SK-N-SH (cell line): Measurements from ENCODE around the gene TET1. TPM values are rescaled to one million over a fixed set of nuclear protein-coding genes. Genes with fewer than 3 reads are reported as not detected.

Experiments
- CTCF ChIA-PET: fragments of 300-600, 350-600 bp; formaldehyde crosslinking; extraction: SDS; loops from one replicate; lab custom pipeline; 2021; lab: Yijun Ruan, JAX
- POLR2A ChIA-PET: fragments of 350-600 bp; sonication (Branson Sonifier 250); formaldehyde crosslinking; extraction: SDS; loops from one replicate; lab custom pipeline; 2020; ENCODE audit warnings: antibody characterized with exemption, inconsistent platforms; lab: Yijun Ruan, JAX
- DNase-seq: peaks from one replicate; pipeline ENCODE4 v3.0.0; 2012
- H2AFZ ChIP-seq: fragments of 200-600 bp; sonication (generic); 2 replicates; pipeline ENCODE4 v1.8.1; 2016; ENCODE audit warnings: antibody characterized with exemption, mild to moderate bottlenecking, low read depth
- H3F3A ChIP-seq: fragments of 200-600 bp; sonication (generic); replicated peaks from 2 replicates; pipeline ENCODE3; 2016; ENCODE audit warnings: antibody characterized with exemption, mild to moderate bottlenecking; ENCODE audit not compliant: insufficient read depth
- H3K27ac ChIP-seq, 2 experiments: fragments of 200-500 bp in 1 of 2; fragments of 200-600 bp in 1 of 2; sonication (Bioruptor generic) in 1 of 2; sonication (generic), shearing (Covaris generic) in 1 of 2; 2 replicates each; pipeline versions ENCODE4 v1.5.1 to v1.6.1; 2014 to 2016; ENCODE audit warnings: low read depth in 2 of 2, inconsistent platforms in 1 of 2, low read length in 1 of 2, mild to moderate bottlenecking in 1 of 2, mixed read lengths in 1 of 2
- H3K27me3 ChIP-seq: fragments of 200-600 bp; sonication (generic), shearing (Covaris generic); 2 replicates; pipeline ENCODE4 v1.6.1; 2016; ENCODE audit warnings: mixed run types; ENCODE audit not compliant: insufficient read depth
- H3K36me3 ChIP-seq, 2 experiments: fragments of 200-500 bp in 1 of 2; fragments of 200-600 bp in 1 of 2; sonication (Bioruptor generic) in 1 of 2; sonication (generic) in 1 of 2; replicated peaks in 1 of 2; 2 replicates each; pipeline versions ENCODE3 to v1.5.1; 2014 to 2016; ENCODE audit warnings: low read length in 1 of 2, mild to moderate bottlenecking in 1 of 2; ENCODE audit not compliant: insufficient read depth in 2 of 2, control insufficient read depth in 1 of 2
- H3K4me1 ChIP-seq, 2 experiments: fragments of 200-500 bp in 1 of 2; fragments of 200-600 bp in 1 of 2; sonication (Bioruptor generic) in 1 of 2; sonication (generic), shearing (Covaris generic) in 1 of 2; 2 replicates each; pipeline versions ENCODE4 v1.5.1 to v1.6.1; 2014 to 2016; ENCODE audit warnings: low read depth in 1 of 2, low read length in 1 of 2, mixed run types in 1 of 2; ENCODE audit not compliant: insufficient read depth in 2 of 2, control insufficient read depth in 1 of 2
- H3K4me2 ChIP-seq: fragments of 200-600 bp; sonication (generic), shearing (Covaris generic); 2 replicates; pipeline ENCODE4 v1.6.1; 2017; ENCODE audit warnings: mixed run types
- H3K4me3 ChIP-seq, 2 experiments: fragments of 200-500 bp in 1 of 2; fragments of 200-600 bp in 1 of 2; sonication (Bioruptor generic) in 1 of 2; sonication (generic), shearing (Covaris generic) in 1 of 2; 2 replicates each; pipeline versions ENCODE4 v1.5.1 to v1.8.1; 2014 to 2016; ENCODE audit warnings: low read depth in 2 of 2, inconsistent platforms in 1 of 2, low read length in 1 of 2, mild to moderate bottlenecking in 1 of 2, mixed read lengths in 1 of 2, moderate library complexity in 1 of 2
- H3K79me2 ChIP-seq: fragments of 200-600 bp; sonication (generic); 2 replicates; pipeline ENCODE4 v1.8.1; 2017; ENCODE audit warnings: mild to moderate bottlenecking; ENCODE audit not compliant: insufficient read depth
- H3K9ac ChIP-seq: fragments of 200-600 bp; sonication (generic); 2 replicates; pipeline ENCODE4 v1.6.1; 2017; ENCODE audit warnings: mixed run types
- H3K9me2 ChIP-seq: fragments of 200-600 bp; sonication (generic); 2 replicates; pipeline ENCODE4 v1.6.1; 2017; ENCODE audit warnings: mixed run types
- H3K9me3 ChIP-seq: fragments of 200-600 bp; sonication (generic); 2 replicates; pipeline ENCODE4 v1.6.1; 2017; ENCODE audit warnings: mixed run types, mild to moderate bottlenecking, moderate library complexity
- H4K20me1 ChIP-seq: fragments of 200-600 bp; sonication (generic); 2 replicates; pipeline ENCODE4 v1.6.1; 2017; ENCODE audit warnings: mild to moderate bottlenecking, mixed run types; ENCODE audit not compliant: insufficient read depth
- CTCF ChIP-seq: fragments of 200-600 bp; sonication (generic); IDR thresholded peaks from 2 replicates; pipeline ENCODE4 v1.6.1; 2017; ENCODE audit warnings: antibody characterized with exemption, mild to moderate bottlenecking, moderate library complexity
- EP300 ChIP-seq, 2 experiments: IDR thresholded peaks; 2 replicates each; pipeline versions ENCODE4 v1.4.0 to v1.6.1; 2012; ENCODE audit warnings: borderline replicate concordance in 1 of 2, low read depth in 1 of 2, low read length in 1 of 2
- FOSL2 ChIP-seq: IDR thresholded peaks from 2 replicates; pipeline ENCODE4 v1.4.0; 2012; ENCODE audit warnings: low read depth, mild to moderate bottlenecking, moderate library complexity, borderline replicate concordance
- FOXM1 ChIP-seq: IDR thresholded peaks from 2 replicates; pipeline ENCODE4 v1.4.0; 2012; ENCODE audit warnings: low read depth, mild to moderate bottlenecking
- GATA2 ChIP-seq: sonication (generic); formaldehyde crosslinking; IDR thresholded peaks from 2 replicates; pipeline ENCODE4 v1.5.0; 2020; ENCODE audit warnings: mild to moderate bottlenecking, missing genetic modification reagents
- JUND ChIP-seq: IDR thresholded peaks from 2 replicates; pipeline ENCODE4 v1.4.0; 2012
- MAX ChIP-seq: IDR thresholded peaks from 2 replicates; pipeline ENCODE4 v1.4.0; 2012; ENCODE audit warnings: low read depth
- MEF2A ChIP-seq: IDR thresholded peaks from 2 replicates; pipeline ENCODE4 v1.4.0; 2012; ENCODE audit warnings: low read depth, borderline replicate concordance
- MXI1 ChIP-seq: IDR thresholded peaks from 2 replicates; pipeline ENCODE4 v1.6.1; 2012; ENCODE audit warnings: mild to moderate bottlenecking, low read depth, low read length, improper control_type of control experiment
- PBX3 ChIP-seq: IDR thresholded peaks from 2 replicates; pipeline ENCODE4; 2012
- RAD21 ChIP-seq: IDR thresholded peaks from 2 replicates; pipeline ENCODE4 v1.6.1; 2012; ENCODE audit warnings: mild to moderate bottlenecking, low read length
- RCOR1 ChIP-seq: fragments of 150-350 bp; IDR thresholded peaks from 2 replicates; pipeline ENCODE4 v1.6.1; 2017; ENCODE audit warnings: antibody characterized with exemption, low read length
- SIN3A ChIP-seq: IDR thresholded peaks from 2 replicates; pipeline ENCODE4 v1.6.1; 2012; ENCODE audit warnings: low read depth, mild to moderate bottlenecking, low read length, moderate library complexity, borderline replicate concordance
- TCF12 ChIP-seq: IDR thresholded peaks from 2 replicates; pipeline ENCODE4 v1.4.0; 2012
- USF1 ChIP-seq: IDR thresholded peaks from 2 replicates; pipeline ENCODE4 v1.4.0; 2012; ENCODE audit warnings: low read depth, borderline replicate concordance
- USF2 ChIP-seq: fragments of 150-350 bp; IDR thresholded peaks from 2 replicates; pipeline ENCODE4 v1.6.1; 2017; ENCODE audit warnings: antibody characterized with exemption, low read length, low read depth, borderline replicate concordance
- YY1 ChIP-seq: IDR thresholded peaks from 2 replicates; pipeline ENCODE4 v1.4.0; 2012; ENCODE audit warnings: low read depth, mild to moderate bottlenecking
- WGBS: methylation state at CpG from one replicate; pipeline ENCODE4 v1.1.6; 2017; ENCODE audit warnings: low lambda C conversion rate; 5-methylcytosine and 5-hydroxymethylcytosine counted together
- polyA plus RNA-seq, 3 experiments: library from polyadenylated mRNA; depleted of rRNA; stranded (reverse); fragments of >200 nt; gene quantifications; 2 replicates each; pipeline ENCODE4 v1.2.3, GENCODE V29; 2012
- TF ChIP-seq, protein P1 (sequence below): IDR thresholded peaks from 2 replicates; pipeline ENCODE4 v1.6.1; 2012; ENCODE audit warnings: mild to moderate bottlenecking, low read depth, low read length, moderate library complexity

The TET1 gene
- polyA plus RNA-seq, 1 of the 3 experiments (the other 2 are of a cell fraction), result 0.38 TPM

DNA sequence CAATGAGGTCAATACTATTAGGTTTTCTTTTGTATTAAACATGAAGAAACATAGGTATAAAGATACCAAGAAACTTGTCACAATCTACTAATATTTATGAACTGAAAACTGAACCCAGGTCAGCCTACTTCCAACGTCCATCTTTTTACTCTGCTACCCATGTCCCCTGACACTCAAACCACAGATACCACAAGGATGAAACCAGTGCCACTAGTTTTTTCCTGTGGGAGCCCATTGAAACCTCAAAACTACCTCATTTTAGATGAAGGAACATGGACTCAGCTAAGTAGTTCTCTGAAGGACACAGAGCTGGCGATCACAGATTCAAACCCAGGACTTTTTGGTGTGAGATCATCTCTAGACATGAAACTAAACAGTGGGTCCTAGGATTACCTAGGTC is 6.8 kb downstream of the TET1 start:
- no peak overlapping the region for H2AFZ ChIP-seq
- H3K4me3 ChIP-seq, result no peak overlapping the region
- no peaks in the 10 kb centered on the region for H3K36me3 ChIP-seq
- no peaks in the 10 kb centered on the region for H3F3A ChIP-seq
- ChIA-PET POLR2A (no interaction called here), CTCF (no interaction called here)
- 89% methylated on average over 2 of the region's 2 CpGs for WGBS
- no peaks in the 10 kb centered on the region for H3K9me2 ChIP-seq
- no peaks in the 10 kb centered on the region for H3K27me3 ChIP-seq
- H3K79me2 ChIP-seq, result peaks cover 77% of the 10 kb centered on the region
- TF ChIP-seq MEF2A (no peak), TCF12 (no peak), USF1 (no peak), RAD21 (no peak), FOSL2 (no peak)
- no peak for DNase-seq
- H3K9me3 ChIP-seq, result no peaks in the 10 kb centered on the region
- H3K27ac ChIP-seq, result no peak overlapping the region
- H3K4me2 ChIP-seq, result no peak overlapping the region
- H3K9ac ChIP-seq, result no peak overlapping the region
- H4K20me1 ChIP-seq, result no peaks in the 10 kb centered on the region
- H3K4me1 ChIP-seq, result peaks cover 7 to 15% of the 10 kb centered on the region in 2 experiments; a peak in 3 of 4 replicates

- Histone ChIP-seq H3K27ac (no peak overlapping the region), H3K4me3 (no peak overlapping the region), H3F3A (no peaks in the 10 kb centered on the region), H3K9me2 (no peaks in the 10 kb centered on the region), H3K79me2 (peaks cover 41% of the 10 kb centered on the region), H3K4me1 (no peaks in the 10 kb centered on the region), H3K4me2 (no peak overlapping the region), H4K20me1 (no peaks in the 10 kb centered on the region), H3K9ac (no peak overlapping the region), H2AFZ (no peak overlapping the region), H3K27me3 (no peaks in the 10 kb centered on the region), H3K36me3 (peaks cover 12 to 20% of the 10 kb centered on the region in 2 experiments), H3K9me3 (no peaks in the 10 kb centered on the region)
- DNase-seq, result no peak
- 88% methylated on average over 5 of the region's 5 CpGs for WGBS
- POLR2A ChIA-PET, result no interaction called here
- no peak for TF ChIP-seq YY1
- no peak for TF ChIP-seq MAX
- TF ChIP-seq, protein P1, sequence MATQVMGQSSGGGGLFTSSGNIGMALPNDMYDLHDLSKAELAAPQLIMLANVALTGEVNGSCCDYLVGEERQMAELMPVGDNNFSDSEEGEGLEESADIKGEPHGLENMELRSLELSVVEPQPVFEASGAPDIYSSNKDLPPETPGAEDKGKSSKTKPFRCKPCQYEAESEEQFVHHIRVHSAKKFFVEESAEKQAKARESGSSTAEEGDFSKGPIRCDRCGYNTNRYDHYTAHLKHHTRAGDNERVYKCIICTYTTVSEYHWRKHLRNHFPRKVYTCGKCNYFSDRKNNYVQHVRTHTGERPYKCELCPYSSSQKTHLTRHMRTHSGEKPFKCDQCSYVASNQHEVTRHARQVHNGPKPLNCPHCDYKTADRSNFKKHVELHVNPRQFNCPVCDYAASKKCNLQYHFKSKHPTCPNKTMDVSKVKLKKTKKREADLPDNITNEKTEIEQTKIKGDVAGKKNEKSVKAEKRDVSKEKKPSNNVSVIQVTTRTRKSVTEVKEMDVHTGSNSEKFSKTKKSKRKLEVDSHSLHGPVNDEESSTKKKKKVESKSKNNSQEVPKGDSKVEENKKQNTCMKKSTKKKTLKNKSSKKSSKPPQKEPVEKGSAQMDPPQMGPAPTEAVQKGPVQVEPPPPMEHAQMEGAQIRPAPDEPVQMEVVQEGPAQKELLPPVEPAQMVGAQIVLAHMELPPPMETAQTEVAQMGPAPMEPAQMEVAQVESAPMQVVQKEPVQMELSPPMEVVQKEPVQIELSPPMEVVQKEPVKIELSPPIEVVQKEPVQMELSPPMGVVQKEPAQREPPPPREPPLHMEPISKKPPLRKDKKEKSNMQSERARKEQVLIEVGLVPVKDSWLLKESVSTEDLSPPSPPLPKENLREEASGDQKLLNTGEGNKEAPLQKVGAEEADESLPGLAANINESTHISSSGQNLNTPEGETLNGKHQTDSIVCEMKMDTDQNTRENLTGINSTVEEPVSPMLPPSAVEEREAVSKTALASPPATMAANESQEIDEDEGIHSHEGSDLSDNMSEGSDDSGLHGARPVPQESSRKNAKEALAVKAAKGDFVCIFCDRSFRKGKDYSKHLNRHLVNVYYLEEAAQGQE, result no peak
- TF ChIP-seq MEF2A, result no peak
- TF ChIP-seq USF2, result no peak
- no peak for TF ChIP-seq EP300 (IDR thresholded peaks at IDR 0.05; ENCODE audit: borderline replicate concordance in 1 of 2, low read depth in 1 of 2, low read length in 1 of 2)
- no peak for TF ChIP-seq FOSL2
- TF ChIP-seq GATA2 (CRISPR knock-in tag), result no peak
- TF ChIP-seq JUND, result no peak
- no peak for TF ChIP-seq RAD21
- TF ChIP-seq FOXM1, result no peak
- TF ChIP-seq MXI1, result no peak
- TF ChIP-seq PBX3, result no peak
- no peak for TF ChIP-seq SIN3A
- no peak for TF ChIP-seq CTCF
- TF ChIP-seq RCOR1, result no peak
- CTCF ChIA-PET, result no interaction called here
These were observed 12.0 kb downstream of the TET1 start for GRCh38 chr10:68572151-68572550.
